Activated gamma-delta T cell treated with anti-CD3 and anti-CD28 coated beads, Interleukin-2, amount 50 U/mL, for 16 hours (primary cell): ENCODE measurements around the gene REPIN1.

ENCODE experiments used
- DNase-seq: peaks from one replicate; pipeline ENCODE4 v3.0.0-alpha.2; 2020; ENCODE audit warnings: low read depth

The REPIN1 gene

GRCh38 chr7:150360363-150361058, 8.1 kb upstream of the REPIN1 start:
- no peak for DNase-seq

GRCh38 chr7:150361402-150361801, 7.2 kb upstream of the REPIN1 start:
- no peak for DNase-seq

- DNase-seq, result no peak
These were observed 6.6 kb upstream of the REPIN1 start for GRCh38 chr7:150361807-150362621.

- DNase-seq, result no peak
These were observed 5.3 kb upstream of the REPIN1 start for GRCh38 chr7:150363370-150363769.

GRCh38 chr7:150363872-150364271, 4.8 kb upstream of the REPIN1 start:
- DNase-seq, result no peak

- DNase-seq, result no peak
These were observed 3.4 kb upstream of the REPIN1 start for GRCh38 chr7:150365194-150365593.

- DNase-seq, result no peak
These were observed 2.8 kb upstream of the REPIN1 start for GRCh38 chr7:150365673-150366398.

GRCh38 chr7:150367677-150368095, 936 bp upstream of the REPIN1 start:
- DNase-seq, result no peak

- no peak for DNase-seq
These were observed 494 bp downstream of the REPIN1 start for GRCh38 chr7:150368884-150369747.

GRCh38 chr7:150369748-150370501, 1.3 kb downstream of the REPIN1 start:
- no peak for DNase-seq

GRCh38 chr7:150370612-150371071, 2.0 kb downstream of the REPIN1 start:
- DNase-seq, result no peak

- DNase-seq, result no peak
These were observed 2.7 kb downstream of the REPIN1 start for GRCh38 chr7:150371131-150371995.

- no peak for DNase-seq
These were observed 3.3 kb downstream of the REPIN1 start for GRCh38 chr7:150371996-150372270.

GRCh38 chr7:150372271-150373048, 3.8 kb downstream of the REPIN1 start:
- no peak for DNase-seq

GRCh38 chr7:150373049-150373801, 4.6 kb downstream of the REPIN1 start:
- no peak for DNase-seq

- DNase-seq, result no peak
These were observed 5.4 kb downstream of the REPIN1 start for GRCh38 chr7:150374026-150374425.

- DNase-seq, result no peak
These were observed 5.8 kb downstream of the REPIN1 start for GRCh38 chr7:150374472-150374871.

- DNase-seq, result no peak
These were observed 7.3 kb downstream of the REPIN1 start for GRCh38 chr7:150375662-150376521.
